ENCODE data around the gene ZNF629.

ZNF629 gene

GRCh38 chr16:30747331-30747730 is 39.7 kb downstream of the ZNF629 start:
- DNase-seq = peak in 1 of 3 experiments; percentile 49

GRCh38 chr16:30746638-30747175 is 40.3 kb downstream of the ZNF629 start:
- no peak for DNase-seq

GRCh38 chr16:30745082-30745481 is 41.9 kb downstream of the ZNF629 start:
- no peak for DNase-seq

GRCh38 chr16:30744183-30744582 is 42.8 kb downstream of the ZNF629 start:
- DNase-seq = no peak

GRCh38 chr16:30743716-30744115 is 43.3 kb downstream of the ZNF629 start:
- DNase-seq = no peak

GRCh38 chr16:30741461-30741914 is 45.5 kb downstream of the ZNF629 start:
- peak in 1 of 3 experiments; percentile 6 for DNase-seq

GRCh38 chr16:30740364-30741251 is 46.4 kb downstream of the ZNF629 start:
- peak; percentile 4 to 12 (median 8) for DNase-seq

GRCh38 chr16:30738984-30739951 is 47.7 kb downstream of the ZNF629 start:
- DNase-seq = no peak

GRCh38 chr16:30737794-30738648 is 49.0 kb downstream of the ZNF629 start:
- DNase-seq = no peak

- no peak for DNase-seq
These were observed 49.8 kb downstream of the ZNF629 start for GRCh38 chr16:30736995-30737793.

GRCh38 chr16:30731411-30731810 is 55.6 kb downstream of the ZNF629 start:
- DNase-seq = no peak

- no peak for DNase-seq
These were observed 57.9 kb downstream of the ZNF629 start for GRCh38 chr16:30728899-30729672.

Measured in NCI-H1417 (cell line).